ENCODE results near the gene CDC25A. TPM values are rescaled to one million over a fixed set of nuclear protein-coding genes. Genes with fewer than 3 reads are reported as not detected.

The CDC25A gene
- total and polyA plus RNA-seq, 9 of the 15 experiments (the other 6 are each of a cell fraction or from before 2014, with no cell fraction given) = 3.4 to 61.3 (median 51.8) TPM

- in situ Hi-C loops (cut with MboI) (no loop called here), intact Hi-C loops (cut with micrococcal nuclease) (no loop called here)
- CTCF ChIA-PET (ENCODE audit: low intra/inter-chr PET ratio) = no interaction called here
- POLR2A ChIA-PET = interaction anchor here (0.6 kb wide), 1 partner anchor 20 kb away, joined by 3 read pairs; no protein-coding TSS in a partner anchor
- no peak for TF ChIP-seq ZNF785 (CRISPR knock-in tag; IDR thresholded peaks at IDR 0.05)
- no peak for TF ChIP-seq HBP1 (CRISPR knock-in tag; IDR thresholded peaks at IDR 0.05)
- TF ChIP-seq PTRF (tag; IDR thresholded peaks at IDR 0.05) = no peak
- TF ChIP-seq EP300 (IDR thresholded peaks at IDR 0.05; ENCODE audit: low read length) = no peak
- no peak for TF ChIP-seq GABPB1 (CRISPR knock-in tag; IDR thresholded peaks at IDR 0.05)
- TF ChIP-seq ZNF780A (CRISPR knock-in tag; IDR thresholded peaks at IDR 0.05) = no peak
- no peak for TF ChIP-seq ATF2 (CRISPR knock-in tag; IDR thresholded peaks at IDR 0.05)
- no peak for TF ChIP-seq PRDM10 (IDR thresholded peaks at IDR 0.05; ENCODE audit: partially characterized antibody)
- TF ChIP-seq FOXK2 (conservative IDR thresholded peaks at IDR 0.05 in 1 of 2, IDR thresholded peaks at IDR 0.05 in 1 of 2; ENCODE audit: low read depth in 2 of 2) = no peak
- no peak for TF ChIP-seq MTF1 (CRISPR knock-in tag; IDR thresholded peaks at IDR 0.05; ENCODE audit: borderline replicate concordance)
- TF ChIP-seq IRF9 (tag; IDR thresholded peaks at IDR 0.05) = no peak
- no peak for TF ChIP-seq TEAD4 (IDR thresholded peaks at IDR 0.05; ENCODE audit: low read length)
- TF ChIP-seq TEAD4 (CRISPR knock-in tag; IDR thresholded peaks at IDR 0.05; ENCODE audit: borderline replicate concordance) = no peak
- TF ChIP-seq LARP7 (IDR thresholded peaks at IDR 0.05) = no peak
- no peak for TF ChIP-seq TAF9B (IDR thresholded peaks at IDR 0.05; ENCODE audit: partially characterized antibody)
- Histone ChIP-seq H3K4me3 (no peak overlapping the region), H2AFZ (ENCODE audit: low read depth, low read length) (no peak overlapping the region), H4K20me1 (replicated peaks; ENCODE audit: control insufficient read depth, insufficient read depth, low read length) (no peaks in the 10 kb centered on the region), H3K9me3 (replicated peaks; ENCODE audit: control insufficient read depth, insufficient read depth, low read depth, low read length) (no peaks in the 10 kb centered on the region), H3K4me1 (replicated peaks in 1 of 2; ENCODE audit: control insufficient read depth in 2 of 2, insufficient read depth in 2 of 2, low read length in 2 of 2) (no peaks in the 10 kb centered on the region; a peak in 1 of 5 replicates), H3K9me1 (ENCODE audit: control insufficient read depth, insufficient read depth, low read length) (no peaks in the 10 kb centered on the region), H3K27me3 (ENCODE audit: control insufficient read depth in 2 of 2, insufficient read depth in 2 of 2, low read length in 2 of 2) (no peaks in the 10 kb centered on the region; a peak in 2 of 5 replicates), H3K79me2 (ENCODE audit: control insufficient read depth, insufficient read depth, low read length) (no peaks in the 10 kb centered on the region), H3K9ac (ENCODE audit: insufficient read depth in 1 of 2, low read depth in 2 of 2, low read length in 2 of 2) (no peak overlapping the region), H3K36me3 (ENCODE audit: control insufficient read depth, insufficient read depth, low read length) (no peaks in the 10 kb centered on the region), H3K4me2 (ENCODE audit: insufficient read depth, low read length) (no peak overlapping the region), H3K27ac (ENCODE audit: extremely low read depth, low read depth, low read length) (no peak overlapping the region)
- DNase-seq (ENCODE audit: extremely low read depth in 1 of 4, low spot score in 3 of 4) (no peak), ATAC-seq (no peak), FAIRE-seq (no peak)
- no TSS peak for BruUV-seq (replicated peaks)
- 21% methylated on average over 3 of the region's 3 CpGs for WGBS (ENCODE audit: insufficient coverage, low coverage, missing lambda C conversion rate)
These were observed 26.0 kb upstream of the CDC25A start for GRCh38 chr3:48214225-48214624.
